Neural crest cell (in vitro differentiated cells): Measurements from ENCODE around the gene GGN. TPM values are rescaled to one million over a fixed set of nuclear protein-coding genes. Genes with fewer than 3 reads are reported as not detected.
"Not testable (repeated sequence)": the region's sequence is repeated elsewhere in the genome, so short reads cannot be mapped to it uniquely, and the experiment has no call there.

ENCODE experiments used
- DNase-seq: peaks from one replicate; pipeline ENCODE4 v3.0.0; 2021; ENCODE audit warnings: low read depth, mixed read lengths, low spot score
- H3K27ac Mint-ChIP-seq: one replicate; pipeline ENCODE4 v1.8.0; 2021; ENCODE audit warnings: mild to moderate bottlenecking, mixed read lengths; ENCODE audit not compliant: unreplicated experiment
- H3K27me3 Mint-ChIP-seq: 2 replicates; pipeline ENCODE4 v1.8.0; 2021; ENCODE audit warnings: low read depth, mild to moderate bottlenecking, mixed read lengths
- H3K36me3 Mint-ChIP-seq: 2 replicates; pipeline ENCODE4 v1.8.0; 2021; ENCODE audit warnings: low read depth, mild to moderate bottlenecking, mixed read lengths
- H3K4me1 Mint-ChIP-seq: 2 replicates; pipeline ENCODE4 v1.8.0; 2021; ENCODE audit warnings: mixed read lengths
- H3K4me3 Mint-ChIP-seq: one replicate; pipeline ENCODE4 v1.8.0; 2021; ENCODE audit warnings: mild to moderate bottlenecking, mixed read lengths
- H3K9me3 Mint-ChIP-seq: 2 replicates; pipeline ENCODE4 v1.8.0; 2021; ENCODE audit warnings: mixed read lengths
- total RNA-seq: library from RNA; stranded (reverse); gene quantifications from 2 replicates; pipeline ENCODE4 v1.2.1, GENCODE V29; 2021
- TF ChIP-seq, protein P1 (sequence below): fragments of 200-600 bp; sonication (generic); conservative IDR thresholded peaks from 2 replicates; pipeline ENCODE4 v1.5.0; 2021; ENCODE audit warnings: antibody characterized with exemption, mild to moderate bottlenecking

GGN gene
- total RNA-seq, 1 donor from 2014 or later, result 1.4 TPM

GRCh38 chr19:38351865-38352395, 35.9 kb downstream of the GGN start:
- peaks cover 20% of the 10 kb centered on the region for H3K27me3 Mint-ChIP-seq
- H3K4me1 Mint-ChIP-seq, result no peaks in the 10 kb centered on the region
- H3K36me3 Mint-ChIP-seq, result no peaks in the 10 kb centered on the region
- TF ChIP-seq, protein P1, sequence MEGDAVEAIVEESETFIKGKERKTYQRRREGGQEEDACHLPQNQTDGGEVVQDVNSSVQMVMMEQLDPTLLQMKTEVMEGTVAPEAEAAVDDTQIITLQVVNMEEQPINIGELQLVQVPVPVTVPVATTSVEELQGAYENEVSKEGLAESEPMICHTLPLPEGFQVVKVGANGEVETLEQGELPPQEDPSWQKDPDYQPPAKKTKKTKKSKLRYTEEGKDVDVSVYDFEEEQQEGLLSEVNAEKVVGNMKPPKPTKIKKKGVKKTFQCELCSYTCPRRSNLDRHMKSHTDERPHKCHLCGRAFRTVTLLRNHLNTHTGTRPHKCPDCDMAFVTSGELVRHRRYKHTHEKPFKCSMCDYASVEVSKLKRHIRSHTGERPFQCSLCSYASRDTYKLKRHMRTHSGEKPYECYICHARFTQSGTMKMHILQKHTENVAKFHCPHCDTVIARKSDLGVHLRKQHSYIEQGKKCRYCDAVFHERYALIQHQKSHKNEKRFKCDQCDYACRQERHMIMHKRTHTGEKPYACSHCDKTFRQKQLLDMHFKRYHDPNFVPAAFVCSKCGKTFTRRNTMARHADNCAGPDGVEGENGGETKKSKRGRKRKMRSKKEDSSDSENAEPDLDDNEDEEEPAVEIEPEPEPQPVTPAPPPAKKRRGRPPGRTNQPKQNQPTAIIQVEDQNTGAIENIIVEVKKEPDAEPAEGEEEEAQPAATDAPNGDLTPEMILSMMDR, result no peak
- H3K27ac Mint-ChIP-seq, result no peak overlapping the region
- DNase-seq, result no peak
- no peak overlapping the region for H3K4me3 Mint-ChIP-seq
- H3K9me3 Mint-ChIP-seq, result no peaks in the 10 kb centered on the region

GRCh38 chr19:38350883-38351282, 37.0 kb downstream of the GGN start:
- no peak for DNase-seq
- TF ChIP-seq, protein P1, result no peak
- H3K27ac Mint-ChIP-seq, result no peak overlapping the region
- H3K36me3 Mint-ChIP-seq, result no peaks in the 10 kb centered on the region
- no peak overlapping the region for H3K4me3 Mint-ChIP-seq
- no peaks in the 10 kb centered on the region for H3K4me1 Mint-ChIP-seq
- H3K27me3 Mint-ChIP-seq, result peaks cover 10% of the 10 kb centered on the region
- H3K9me3 Mint-ChIP-seq, result no peaks in the 10 kb centered on the region

DNA sequence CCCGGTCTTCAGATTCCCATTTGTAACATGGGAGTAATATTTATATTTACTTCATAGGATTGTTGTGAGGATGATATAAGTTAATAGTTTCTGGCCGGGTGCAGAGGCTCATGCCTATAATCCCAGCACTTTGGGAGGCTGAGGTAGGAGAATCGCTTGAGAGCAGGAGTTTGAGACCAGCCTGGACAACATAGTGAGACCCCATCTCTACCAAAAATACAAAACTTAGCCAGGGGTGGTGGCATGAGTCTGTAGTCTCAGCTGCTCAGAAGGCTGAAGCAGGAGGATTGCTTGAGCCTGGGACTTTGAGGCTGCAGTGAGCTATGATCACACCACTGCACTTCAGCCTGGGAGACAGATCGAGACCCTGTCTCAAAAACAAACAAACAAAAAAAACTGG, 41.0 kb downstream of the GGN start:
- no peak for DNase-seq
- TF ChIP-seq, protein P1, result no peak
- H3K27me3 Mint-ChIP-seq, result no peaks in the 10 kb centered on the region
- no peaks in the 10 kb centered on the region for H3K36me3 Mint-ChIP-seq
- no peak overlapping the region for H3K4me3 Mint-ChIP-seq
- no peaks in the 10 kb centered on the region for H3K9me3 Mint-ChIP-seq
- no peaks in the 10 kb centered on the region for H3K4me1 Mint-ChIP-seq
- no peak overlapping the region for H3K27ac Mint-ChIP-seq

GRCh38 chr19:38340927-38341326, 46.9 kb downstream of the GGN start:
- Mint-ChIP-seq H3K9me3 (no peaks in the 10 kb centered on the region), H3K27ac (peak overlapping the region; percentile 84), H3K4me1 (peaks cover 17% of the 10 kb centered on the region), H3K36me3 (no peaks in the 10 kb centered on the region), H3K4me3 (no peak overlapping the region), H3K27me3 (no peaks in the 10 kb centered on the region)
- TF ChIP-seq, protein P1, result no peak
- no peak for DNase-seq

DNA sequence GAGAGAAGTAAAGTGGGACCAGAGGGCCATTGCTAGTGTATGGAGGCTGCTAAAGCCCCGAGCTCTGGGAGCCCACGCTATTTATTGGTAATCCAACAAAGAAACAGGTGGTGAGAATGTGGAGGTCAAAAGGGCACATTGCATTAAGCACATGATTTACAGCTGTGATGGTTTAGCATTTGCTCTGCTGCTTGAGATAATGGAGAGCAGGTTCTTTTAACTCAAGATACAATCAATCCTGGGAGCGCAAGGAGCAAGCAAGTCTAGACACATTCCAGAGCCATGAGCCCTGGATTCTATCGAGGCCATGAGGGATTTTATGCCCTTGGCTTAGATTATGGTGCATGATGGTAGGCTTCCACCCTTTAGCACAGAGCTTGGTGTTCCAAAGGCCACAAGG, 48.8 kb downstream of the GGN start:
- H3K27me3 Mint-ChIP-seq, H3K27ac Mint-ChIP-seq, H3K9me3 Mint-ChIP-seq, H3K36me3 Mint-ChIP-seq, DNase-seq: not testable (repeated sequence)
- peak overlapping the region; percentile 79 for H3K4me3 Mint-ChIP-seq
- peaks cover 17% of the 10 kb centered on the region for H3K4me1 Mint-ChIP-seq

DNA sequence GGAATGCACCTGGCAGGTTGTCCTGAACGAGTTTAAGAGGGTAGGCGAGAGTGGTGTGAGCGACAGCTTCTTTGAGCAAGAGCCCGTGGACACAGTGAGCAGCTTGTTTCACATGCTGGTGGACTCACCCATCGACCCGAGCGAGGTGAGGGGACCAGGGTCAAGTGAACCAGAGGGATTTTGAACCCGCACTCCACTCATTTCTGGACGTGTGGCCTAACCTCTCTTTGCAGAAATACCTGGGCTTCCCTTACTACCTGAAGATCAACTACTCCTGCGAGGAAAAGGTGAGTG, 50.5 kb downstream of the GGN start:
- Mint-ChIP-seq H3K4me3 (peak overlapping the region; percentile 92), H3K4me1 (peaks cover 17% of the 10 kb centered on the region), H3K27ac (no peak overlapping the region), H3K36me3 (no peaks in the 10 kb centered on the region), H3K27me3 (no peaks in the 10 kb centered on the region), H3K9me3 (no peaks in the 10 kb centered on the region)
- TF ChIP-seq, protein P1, result no peak
- DNase-seq, result no peak
